IMR-90 (cell line): Measurements from ENCODE around the gene ZBTB40. TPM values are rescaled to one million over a fixed set of nuclear protein-coding genes. Genes with fewer than 3 reads are reported as not detected.

Source experiments
- ATAC-seq: fragments of 200-7000 bp; cut with Tn5 transposase; 2 replicates; pipeline ENCODE4 v1.9.1; 2020; ENCODE audit warnings: low read depth, mild to moderate bottlenecking, moderate library complexity
- BruUV-seq: library from RNA; stranded (reverse); fragments of 400-500 nt; replicated peaks from 2 replicates; lab custom pipeline; 2021; lab: Mats Ljungman, UMichigan
- CTCF ChIA-PET: fragments of 300-600 bp; formaldehyde crosslinking; extraction: SDS; loops from one replicate; lab custom pipeline; 2021; ENCODE audit warnings: antibody characterized with exemption; lab: Yijun Ruan, JAX
- POLR2A ChIA-PET: fragments of 300-600 bp; sonication (Branson Sonifier 250); formaldehyde crosslinking; loops from one replicate; lab custom pipeline; 2022; ENCODE audit warnings: antibody characterized with exemption; ENCODE audit not compliant: unreplicated experiment; lab: Charles Lee
- DNase-seq: peaks from one replicate; pipeline ENCODE4 v3.0.0; 2013
- H2AFZ ChIP-seq: replicated peaks from 2 replicates; pipeline ENCODE3; 2013; ENCODE audit warnings: low read length, mild to moderate bottlenecking; ENCODE audit not compliant: poor library complexity
- H2AK5ac ChIP-seq: 2 replicates; pipeline ENCODE4 v1.6.1; 2013; ENCODE audit warnings: low read depth, low read length, inconsistent platforms
- H2AK9ac ChIP-seq: replicated peaks from 2 replicates; pipeline ENCODE3; 2013; ENCODE audit warnings: mild to moderate bottlenecking, low read depth, low read length, moderate library complexity; ENCODE audit not compliant: poor library complexity
- H2BK120ac ChIP-seq: 2 replicates; pipeline ENCODE4 v1.6.1; 2013; ENCODE audit warnings: low read depth, low read length, inconsistent platforms
- H2BK15ac ChIP-seq: 3 replicates; pipeline ENCODE4 v1.6.1; 2013; ENCODE audit warnings: low read depth, low read length, inconsistent platforms
- H2BK20ac ChIP-seq: 2 replicates; pipeline ENCODE4 v1.6.1; 2013; ENCODE audit warnings: low read depth, mild to moderate bottlenecking, inconsistent platforms, low read length, moderate library complexity
- H2BK5ac ChIP-seq: 2 replicates; pipeline ENCODE4 v1.6.1; 2013; ENCODE audit warnings: mild to moderate bottlenecking, low read depth, low read length, inconsistent platforms; ENCODE audit not compliant: poor library complexity, severe bottlenecking
- H3K14ac ChIP-seq: replicated peaks from 2 replicates; pipeline ENCODE4 v1.6.1; 2013; ENCODE audit warnings: low read depth, low read length, inconsistent platforms
- H3K18ac ChIP-seq: 2 replicates; pipeline ENCODE4 v1.6.1; 2013; ENCODE audit warnings: low read depth, low read length, control low read depth
- H3K23ac ChIP-seq: 2 replicates; pipeline ENCODE4 v1.6.1; 2013; ENCODE audit warnings: low read depth, low read length, inconsistent platforms
- H3K27ac ChIP-seq: 2 replicates; pipeline ENCODE4 v1.5.1; 2013; ENCODE audit warnings: mild to moderate bottlenecking, control low read depth, low read length; ENCODE audit not compliant: insufficient read depth
- H3K27me3 ChIP-seq: 2 replicates; pipeline ENCODE4 v1.6.1; 2013; ENCODE audit warnings: low read length; ENCODE audit not compliant: control insufficient read depth, insufficient read depth
- H3K36me3 ChIP-seq: 2 replicates; pipeline ENCODE4 v1.6.1; 2013; ENCODE audit warnings: low read length, mixed read lengths; ENCODE audit not compliant: control insufficient read depth, insufficient read depth
- H3K4ac ChIP-seq: 2 replicates; pipeline ENCODE4 v1.6.1; 2013; ENCODE audit warnings: low read depth, low read length, inconsistent platforms
- H3K4me1 ChIP-seq: 2 replicates; pipeline ENCODE4 v1.6.1; 2013; ENCODE audit warnings: low read length, mixed read lengths; ENCODE audit not compliant: control insufficient read depth, insufficient read depth
- H3K4me2 ChIP-seq: 2 replicates; pipeline ENCODE4 v1.6.1; 2013; ENCODE audit warnings: low read depth, mild to moderate bottlenecking, control low read depth, low read length, moderate library complexity
- H3K4me3 ChIP-seq: 2 replicates; pipeline ENCODE4 v1.5.1; 2013; ENCODE audit warnings: low read depth, mild to moderate bottlenecking, control low read depth, low read length, moderate library complexity; ENCODE audit not compliant: insufficient read depth
- H3K56ac ChIP-seq: 2 replicates; pipeline ENCODE4 v1.6.1; 2013; ENCODE audit warnings: low read length, inconsistent platforms; ENCODE audit not compliant: insufficient read depth; ENCODE audit errors: extremely low read depth
- H3K79me1 ChIP-seq, 2 experiments: 2 replicates each; pipeline ENCODE4 v1.6.1; 2013; ENCODE audit warnings: low read length in 2 of 2, inconsistent platforms in 1 of 2, low read depth in 1 of 2
- H3K9ac ChIP-seq: 2 replicates; pipeline ENCODE4 v1.6.1; 2013; ENCODE audit warnings: low read depth, low read length, control low read depth
- H3K9me1 ChIP-seq: 2 replicates; pipeline ENCODE4 v1.6.1; 2013; ENCODE audit warnings: low read length, inconsistent platforms; ENCODE audit not compliant: insufficient read depth
- H3K9me3 ChIP-seq: 2 replicates; pipeline ENCODE4 v1.6.1; 2013; ENCODE audit warnings: low read length; ENCODE audit not compliant: control insufficient read depth, insufficient read depth
- H4K20me1 ChIP-seq: 2 replicates; pipeline ENCODE4 v1.6.1; 2013; ENCODE audit warnings: low read length, inconsistent platforms; ENCODE audit not compliant: insufficient read depth
- H4K5ac ChIP-seq: 2 replicates; pipeline ENCODE4 v1.6.1; 2013; ENCODE audit warnings: mild to moderate bottlenecking, low read depth, low read length, control low read depth
- H4K8ac ChIP-seq, 2 experiments: 2 replicates each; pipeline ENCODE4 v1.6.1; 2013; ENCODE audit warnings: low read depth in 2 of 2, low read length in 2 of 2, control low read depth in 1 of 2, inconsistent platforms in 1 of 2
- H4K91ac ChIP-seq: 2 replicates; pipeline ENCODE4 v1.6.1; 2013; ENCODE audit warnings: low read depth, low read length, inconsistent platforms; ENCODE audit not compliant: insufficient read depth
- BHLHE40 ChIP-seq: fragments of 150-350 bp; IDR thresholded peaks from 2 replicates; pipeline ENCODE4 v1.6.1; 2016; ENCODE audit warnings: mild to moderate bottlenecking, low read depth, low read length
- ELK1 ChIP-seq: fragments of 150-350 bp; IDR thresholded peaks from 2 replicates; pipeline ENCODE4 v1.6.1; 2016; ENCODE audit warnings: low read depth, mild to moderate bottlenecking, low read length, moderate library complexity, borderline replicate concordance
- FOS ChIP-seq: fragments of 150-350 bp; IDR thresholded peaks from 2 replicates; pipeline ENCODE4 v1.6.1; 2016; ENCODE audit warnings: low read depth, low read length
- MXI1 ChIP-seq: IDR thresholded peaks from 2 replicates; pipeline ENCODE4 v1.6.1; 2012; ENCODE audit warnings: low read depth, mild to moderate bottlenecking, low read length, moderate library complexity, borderline replicate concordance
- NFE2L2 ChIP-seq: fragments of 150-350 bp; IDR thresholded peaks from 2 replicates; pipeline ENCODE4 v1.6.1; 2016; ENCODE audit warnings: low read depth, mild to moderate bottlenecking, low read length
- POLR2A ChIP-seq: IDR thresholded peaks from 2 replicates; pipeline ENCODE4 v1.6.1; 2012; ENCODE audit warnings: mild to moderate bottlenecking, low read depth, low read length
- RAD21 ChIP-seq: IDR thresholded peaks from 2 replicates; pipeline ENCODE4 v1.6.1; 2012; ENCODE audit warnings: low read length, improper control_type of control experiment
- RCOR1 ChIP-seq: IDR thresholded peaks from 2 replicates; pipeline ENCODE4 v1.6.1; 2012; ENCODE audit warnings: mild to moderate bottlenecking, low read length, improper control_type of control experiment; ENCODE audit not compliant: insufficient replicate concordance
- RFX5 ChIP-seq: IDR thresholded peaks from 2 replicates; pipeline ENCODE4 v1.8.0; 2012; ENCODE audit warnings: low read depth, mild to moderate bottlenecking, low read length, moderate library complexity
- WGBS, 2 experiments: methylation state at CpG; one replicate each; pipeline versions ENCODE4 v1.1.5 to v1.1.7; 2013; ENCODE audit warnings: missing lambda C conversion rate in 2 of 2; ENCODE audit not compliant: insufficient read length in 1 of 2; ENCODE audit errors: extremely low coverage in 2 of 2; 5-methylcytosine and 5-hydroxymethylcytosine counted together
- dilution Hi-C: fragments of 300-500 bp; cut with HindIII; formaldehyde crosslinking; loops from one replicate; pipeline ENCODE4 v1.14.3; 2018; ENCODE audit warnings: low sequenced_read_pairs; ENCODE audit not compliant: unreplicated experiment
- in situ Hi-C: fragments of 300-500 bp; cut with MboI; formaldehyde crosslinking; loops from 3 replicates; pipeline ENCODE4 v1.14.3; 2019; ENCODE audit warnings: low sequenced_read_pairs, inconsistent platforms, mixed read lengths
- intact Hi-C: fragments of 100-400 bp; cut with micrococcal nuclease; formaldehyde crosslinking; loops from 2 replicates; pipeline ENCODE4 v1.10.0; 2022
- polyA plus RNA-seq, 3 experiments: library from polyadenylated mRNA; depleted of rRNA; stranded (reverse); fragments of >200 nt; gene quantifications; 2 replicates each; pipeline ENCODE4 v1.2.3, GENCODE V29; 2012; ENCODE audit warnings: low replicate concordance in 1 of 3
- total RNA-seq: library from RNA; depleted of rRNA; stranded (reverse); fragments of >200 nt; gene quantifications from 2 replicates; pipeline ENCODE4 v1.2.3, GENCODE V29; 2012
- TF ChIP-seq, protein P1 (sequence below): conservative IDR thresholded peaks from 2 replicates; pipeline ENCODE4 v1.5.1; 2012; ENCODE audit warnings: mild to moderate bottlenecking, low read depth, low read length, improper control_type of control experiment

The ZBTB40 gene
- total and polyA plus RNA-seq, 2 of the 4 experiments (the other 2 are of a cell fraction): 6.0 to 9.7 TPM

DNA sequence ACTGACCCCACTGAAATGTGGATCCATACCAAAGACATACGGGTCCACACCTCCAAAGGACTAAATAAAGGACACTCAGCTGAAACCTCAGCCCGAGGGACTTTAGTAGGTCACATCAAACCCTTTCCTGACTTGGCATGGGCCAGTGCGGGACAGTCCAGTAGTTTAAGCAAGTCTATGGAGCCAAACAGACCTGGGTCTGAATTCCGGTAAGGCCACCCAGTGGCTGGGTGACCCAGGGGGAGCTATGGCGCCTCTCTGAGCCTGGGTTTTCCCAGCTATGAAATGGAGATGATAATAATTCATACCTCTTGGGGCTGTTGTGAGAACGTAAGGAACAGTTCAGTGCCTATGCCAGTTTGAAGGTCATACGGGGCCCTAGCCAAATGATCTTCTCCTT is 36.2 kb upstream of the ZBTB40 start:
- H2BK15ac ChIP-seq: no peak overlapping the region
- H3K4me1 ChIP-seq: peaks cover 18% of the 10 kb centered on the region
- no peak overlapping the region for H3K14ac ChIP-seq
- no peak overlapping the region; the same call in 1 of the 2 replicates for H4K91ac ChIP-seq
- no peak overlapping the region for H2BK20ac ChIP-seq
- peaks cover 3% of the 10 kb centered on the region; the same call in 1 of the 2 replicates for H3K9me3 ChIP-seq
- in situ Hi-C loops (loop anchor here (5.0 kb wide), 2 partner anchors 232 to 308 kb away; no protein-coding TSS in a partner anchor), dilution Hi-C loops (no loop called here), intact Hi-C loops (loop anchor here (10.0 kb wide), 1 partner anchor 391 kb away; no protein-coding TSS in a partner anchor)
- no peak overlapping the region for H3K9ac ChIP-seq
- POLR2A ChIA-PET: no interaction called here
- H3K27ac ChIP-seq: no peak overlapping the region
- no peak overlapping the region for H3K4ac ChIP-seq
- H3K9me1 ChIP-seq: 0 out of 2 replicates have a peak, but pooled peaks cover 2% of the 10 kb centered on the region
- H4K5ac ChIP-seq: no peak overlapping the region
- no peak overlapping the region for H3K4me3 ChIP-seq
- no peak overlapping the region for H2BK120ac ChIP-seq
- no peak overlapping the region for H4K8ac ChIP-seq
- CTCF ChIA-PET: interaction anchor here (0.7 to 1.1 kb wide), 3 partner anchors 15 to 747 kb away, joined by 3 to 4 read pairs (median 3); no protein-coding TSS in a partner anchor
- no peak overlapping the region for H3K4me2 ChIP-seq
- BruUV-seq: no TSS peak
- H4K20me1 ChIP-seq: no peaks in the 10 kb centered on the region; the same call in 1 of the 2 replicates
- TF ChIP-seq NFE2L2 (no peak), RCOR1 (no peak), FOS (no peak), BHLHE40 (no peak), RAD21 (no peak), ELK1 (no peak), POLR2A (no peak), RFX5 (no peak), MXI1 (no peak)
- TF ChIP-seq, protein P1, sequence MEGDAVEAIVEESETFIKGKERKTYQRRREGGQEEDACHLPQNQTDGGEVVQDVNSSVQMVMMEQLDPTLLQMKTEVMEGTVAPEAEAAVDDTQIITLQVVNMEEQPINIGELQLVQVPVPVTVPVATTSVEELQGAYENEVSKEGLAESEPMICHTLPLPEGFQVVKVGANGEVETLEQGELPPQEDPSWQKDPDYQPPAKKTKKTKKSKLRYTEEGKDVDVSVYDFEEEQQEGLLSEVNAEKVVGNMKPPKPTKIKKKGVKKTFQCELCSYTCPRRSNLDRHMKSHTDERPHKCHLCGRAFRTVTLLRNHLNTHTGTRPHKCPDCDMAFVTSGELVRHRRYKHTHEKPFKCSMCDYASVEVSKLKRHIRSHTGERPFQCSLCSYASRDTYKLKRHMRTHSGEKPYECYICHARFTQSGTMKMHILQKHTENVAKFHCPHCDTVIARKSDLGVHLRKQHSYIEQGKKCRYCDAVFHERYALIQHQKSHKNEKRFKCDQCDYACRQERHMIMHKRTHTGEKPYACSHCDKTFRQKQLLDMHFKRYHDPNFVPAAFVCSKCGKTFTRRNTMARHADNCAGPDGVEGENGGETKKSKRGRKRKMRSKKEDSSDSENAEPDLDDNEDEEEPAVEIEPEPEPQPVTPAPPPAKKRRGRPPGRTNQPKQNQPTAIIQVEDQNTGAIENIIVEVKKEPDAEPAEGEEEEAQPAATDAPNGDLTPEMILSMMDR: no peak
- H3K18ac ChIP-seq: no peak overlapping the region
- H3K79me1 ChIP-seq: no peaks in the 10 kb centered on the region
- no peaks in the 10 kb centered on the region for H3K36me3 ChIP-seq
- ATAC-seq: no peak
- H2AFZ ChIP-seq: no peak overlapping the region
- H2AK9ac ChIP-seq: no peak overlapping the region
- peaks cover 12% of the 10 kb centered on the region for H3K27me3 ChIP-seq
- no peak overlapping the region for H2BK5ac ChIP-seq
- no peak for DNase-seq
- 60% methylated on average over 1 of the region's 7 CpGs; no CpG with 5 or more reads in 1 of the 2 experiments for WGBS, 2 experiments
- H2AK5ac ChIP-seq: no peak overlapping the region
- no peak overlapping the region for H3K23ac ChIP-seq
- no peak overlapping the region for H3K56ac ChIP-seq
